ENCODE measurements around the gene NDUFS2. TPM values are rescaled to one million over a fixed set of nuclear protein-coding genes. Genes with fewer than 3 reads are reported as not detected.

The NDUFS2 gene
- total RNA-seq, 2 experiments from 2014 or later, result 98.3 to 103 TPM

GRCh38 chr1:161209790-161210409 is 7.7 kb downstream of the NDUFS2 start:
- ChIA-PET CTCF (interaction anchor here (0.9 to 4.9 kb wide), 12 partner anchors 9 to 170 kb away, joined by 3 to 74 read pairs (median 5); partner anchors contain the start of genes APOA2, PPOX and TOMM40L), POLR2A (interaction anchor here (1.5 to 1.9 kb wide), 2 partner anchors 8 to 16 kb away, joined by 6 to 7 read pairs; partner anchors contain the start of genes NDUFS2 and TOMM40L)
- no peaks in the 10 kb centered on the region for H3K27me3 Mint-ChIP-seq
- DNase-seq, result peak; percentile 83
- peaks cover 53% of the 10 kb centered on the region for H3K36me3 Mint-ChIP-seq
- no peak overlapping the region for H3K4me3 Mint-ChIP-seq
- no peaks in the 10 kb centered on the region for H3K9me3 Mint-ChIP-seq
- intact Hi-C loops (cut with micrococcal nuclease), result loop anchor here (1.0 kb wide), 1 partner anchor 15 kb away; no protein-coding TSS in a partner anchor
- peaks cover 21% of the 10 kb centered on the region for H3K4me1 Mint-ChIP-seq (ENCODE audit: low read depth)
- H3K27ac Mint-ChIP-seq, result peak overlapping the region; percentile 5

GRCh38 chr1:161214369-161214768 is 12.2 kb downstream of the NDUFS2 start:
- H3K27ac Mint-ChIP-seq, result no peak overlapping the region
- no peaks in the 10 kb centered on the region for H3K9me3 Mint-ChIP-seq
- H3K27me3 Mint-ChIP-seq, result no peaks in the 10 kb centered on the region
- intact Hi-C loops (cut with micrococcal nuclease), result no loop called here
- no peak for DNase-seq
- ChIA-PET CTCF (no interaction called here), POLR2A (interaction anchor here (0.6 kb wide), 1 partner anchor 11 kb away, joined by 3 read pairs; the partner anchor contains the start of gene TOMM40L)
- peaks cover 34% of the 10 kb centered on the region for H3K4me1 Mint-ChIP-seq (ENCODE audit: low read depth)
- no peak overlapping the region for H3K4me3 Mint-ChIP-seq
- peaks cover 41% of the 10 kb centered on the region for H3K36me3 Mint-ChIP-seq

GRCh38 chr1:161215076-161215475 is 12.9 kb downstream of the NDUFS2 start, which contains the start of gene FCER1G:
TSS of gene FCER1G (plus strand) at chr1:161215295. CDS start at chr1:161215322, 27 bp downstream.
- Mint-ChIP-seq H3K27ac (no peak within 1 kb of the TSS), H3K27me3 (no peaks in the 10 kb centered on the region), H3K36me3 (peaks cover 34% of the 10 kb centered on the region), H3K4me1 (ENCODE audit: low read depth) (peaks cover 28% of the 10 kb centered on the region), H3K4me3 (no peak within 1 kb of the TSS), H3K9me3 (no peaks in the 10 kb centered on the region)
- intact Hi-C loops (cut with micrococcal nuclease), result no loop called here
- DNase-seq, result no peak
- CTCF ChIA-PET, result interaction anchor here (1.2 to 1.3 kb wide), 2 partner anchors 10 to 76 kb away, joined by 3 to 4 read pairs; partner anchors contain the start of gene TOMM40L
- POLR2A ChIA-PET, result interaction anchor here (2.6 kb wide), 1 partner anchor 13 kb away, joined by 11 read pairs; the partner anchor contains the start of gene NDUFS2

- CTCF ChIA-PET, result interaction anchor here (1.2 to 3.4 kb wide), 5 partner anchors 8 to 15 kb away, joined by 3 to 13 read pairs (median 6); partner anchors contain the start of gene TOMM40L
- DNase-seq, result no peak
- Mint-ChIP-seq H3K4me3 (no peak overlapping the region), H3K4me1 (ENCODE audit: low read depth) (peaks cover 28% of the 10 kb centered on the region), H3K9me3 (no peaks in the 10 kb centered on the region), H3K27ac (peak overlapping the region; percentile 39), H3K27me3 (no peaks in the 10 kb centered on the region), H3K36me3 (peaks cover 22% of the 10 kb centered on the region)
- POLR2A ChIA-PET, result interaction anchor here (2.6 kb wide), 1 partner anchor 15 kb away, joined by 11 read pairs; the partner anchor contains the start of gene NDUFS2
- intact Hi-C loops (cut with micrococcal nuclease), result no loop called here
Observed at GRCh38 chr1:161216945-161217712, 15.0 kb downstream of the NDUFS2 start.

GRCh38 chr1:161217831-161218230 is 15.7 kb downstream of the NDUFS2 start:
- H3K36me3 Mint-ChIP-seq, result peaks cover 18% of the 10 kb centered on the region
- POLR2A ChIA-PET, result interaction anchor here (2.6 kb wide), 1 partner anchor 16 kb away, joined by 11 read pairs; the partner anchor contains the start of gene NDUFS2
- no peaks in the 10 kb centered on the region for H3K9me3 Mint-ChIP-seq
- no peak for DNase-seq
- no peak overlapping the region for H3K27ac Mint-ChIP-seq
- H3K4me1 Mint-ChIP-seq (ENCODE audit: low read depth), result peaks cover 28% of the 10 kb centered on the region
- H3K4me3 Mint-ChIP-seq, result no peak overlapping the region
- CTCF ChIA-PET, result interaction anchor here (1.2 to 3.4 kb wide), 4 partner anchors 7 to 16 kb away, joined by 3 to 13 read pairs (median 8); partner anchors contain the start of gene TOMM40L
- H3K27me3 Mint-ChIP-seq, result no peaks in the 10 kb centered on the region
- intact Hi-C loops (cut with micrococcal nuclease), result no loop called here

- peaks cover 28% of the 10 kb centered on the region for H3K4me1 Mint-ChIP-seq (ENCODE audit: low read depth)
- no peak for DNase-seq
- no peak overlapping the region for H3K4me3 Mint-ChIP-seq
- H3K27me3 Mint-ChIP-seq, result no peaks in the 10 kb centered on the region
- no peak overlapping the region for H3K27ac Mint-ChIP-seq
- no peaks in the 10 kb centered on the region for H3K9me3 Mint-ChIP-seq
- CTCF ChIA-PET, result interaction anchor here (1.0 to 3.4 kb wide), 6 partner anchors 7 to 73 kb away, joined by 3 to 13 read pairs (median 6); no protein-coding TSS in a partner anchor
- peaks cover 13% of the 10 kb centered on the region for H3K36me3 Mint-ChIP-seq
- intact Hi-C loops (cut with micrococcal nuclease), result no loop called here
- POLR2A ChIA-PET, result no interaction called here
Observed at GRCh38 chr1:161218301-161219077, 16.3 kb downstream of the NDUFS2 start.

GRCh38 chr1:161219078-161219892 is 17.1 kb downstream of the NDUFS2 start:
- Mint-ChIP-seq H3K9me3 (no peaks in the 10 kb centered on the region), H3K36me3 (peaks cover 7% of the 10 kb centered on the region), H3K4me1 (ENCODE audit: low read depth) (peaks cover 28% of the 10 kb centered on the region), H3K4me3 (no peak overlapping the region), H3K27ac (no peak overlapping the region), H3K27me3 (no peaks in the 10 kb centered on the region)
- intact Hi-C loops (cut with micrococcal nuclease), result no loop called here
- CTCF ChIA-PET, result interaction anchor here (1.0 to 3.4 kb wide), 5 partner anchors 8 to 165 kb away, joined by 3 to 13 read pairs (median 7); no protein-coding TSS in a partner anchor
- DNase-seq, result no peak
- POLR2A ChIA-PET, result interaction anchor here (0.5 to 0.8 kb wide), 2 partner anchors 17 to 72 kb away, joined by 3 read pairs; partner anchors contain the start of gene NDUFS2

GRCh38 chr1:161220002-161220401 is 17.8 kb downstream of the NDUFS2 start:
- intact Hi-C loops (cut with micrococcal nuclease), result no loop called here
- no peak for DNase-seq
- Mint-ChIP-seq H3K36me3 (peaks cover 3% of the 10 kb centered on the region), H3K27ac (no peak overlapping the region), H3K9me3 (no peaks in the 10 kb centered on the region), H3K27me3 (no peaks in the 10 kb centered on the region), H3K4me3 (no peak overlapping the region), H3K4me1 (ENCODE audit: low read depth) (peaks cover 27% of the 10 kb centered on the region)
- ChIA-PET POLR2A (interaction anchor here (0.5 to 0.8 kb wide), 2 partner anchors 18 to 71 kb away, joined by 3 read pairs; partner anchors contain the start of gene NDUFS2), CTCF (interaction anchor here (0.9 to 2.1 kb wide), 5 partner anchors 9 to 165 kb away, joined by 3 to 9 read pairs (median 3); no protein-coding TSS in a partner anchor)

GRCh38 chr1:161222175-161223019 is 20.2 kb downstream of the NDUFS2 start:
- Mint-ChIP-seq H3K4me1 (ENCODE audit: low read depth) (peaks cover 33% of the 10 kb centered on the region), H3K4me3 (no peak overlapping the region), H3K36me3 (peaks cover under 1% of the 10 kb centered on the region), H3K27ac (no peak overlapping the region), H3K27me3 (no peaks in the 10 kb centered on the region), H3K9me3 (no peaks in the 10 kb centered on the region)
- POLR2A ChIA-PET, result no interaction called here
- intact Hi-C loops (cut with micrococcal nuclease), result no loop called here
- CTCF ChIA-PET, result interaction anchor here (0.8 to 11.6 kb wide), 9 partner anchors 12 to 167 kb away, joined by 3 to 213 read pairs (median 3); partner anchors contain the start of gene PPOX
- no peak for DNase-seq
